ENCODE data around the gene BICRA.

DNA sequence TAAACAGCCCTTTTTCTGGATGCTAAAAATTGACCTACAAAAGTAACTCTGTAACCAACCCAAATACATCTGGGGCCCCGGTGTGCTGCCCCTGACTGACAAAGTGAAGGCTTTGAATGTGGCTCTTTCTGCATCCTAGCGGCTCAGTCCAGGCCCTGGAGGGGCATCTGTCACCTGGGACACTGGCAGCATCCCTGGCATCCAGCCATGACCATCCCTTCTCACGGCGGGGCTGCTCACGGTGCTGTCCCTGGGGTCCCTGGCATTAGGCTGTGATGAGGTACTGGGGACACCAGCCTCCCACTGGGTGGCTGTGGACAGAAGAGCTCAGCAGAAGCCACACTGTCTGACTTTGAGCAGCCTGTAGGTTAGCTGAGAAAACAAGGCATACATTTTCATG lies 34.3 kb downstream of the BICRA start:
- TF ChIP-seq, protein P1, sequence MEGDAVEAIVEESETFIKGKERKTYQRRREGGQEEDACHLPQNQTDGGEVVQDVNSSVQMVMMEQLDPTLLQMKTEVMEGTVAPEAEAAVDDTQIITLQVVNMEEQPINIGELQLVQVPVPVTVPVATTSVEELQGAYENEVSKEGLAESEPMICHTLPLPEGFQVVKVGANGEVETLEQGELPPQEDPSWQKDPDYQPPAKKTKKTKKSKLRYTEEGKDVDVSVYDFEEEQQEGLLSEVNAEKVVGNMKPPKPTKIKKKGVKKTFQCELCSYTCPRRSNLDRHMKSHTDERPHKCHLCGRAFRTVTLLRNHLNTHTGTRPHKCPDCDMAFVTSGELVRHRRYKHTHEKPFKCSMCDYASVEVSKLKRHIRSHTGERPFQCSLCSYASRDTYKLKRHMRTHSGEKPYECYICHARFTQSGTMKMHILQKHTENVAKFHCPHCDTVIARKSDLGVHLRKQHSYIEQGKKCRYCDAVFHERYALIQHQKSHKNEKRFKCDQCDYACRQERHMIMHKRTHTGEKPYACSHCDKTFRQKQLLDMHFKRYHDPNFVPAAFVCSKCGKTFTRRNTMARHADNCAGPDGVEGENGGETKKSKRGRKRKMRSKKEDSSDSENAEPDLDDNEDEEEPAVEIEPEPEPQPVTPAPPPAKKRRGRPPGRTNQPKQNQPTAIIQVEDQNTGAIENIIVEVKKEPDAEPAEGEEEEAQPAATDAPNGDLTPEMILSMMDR (IDR thresholded peaks at IDR 0.05; ENCODE audit: insufficient read depth, low read length, poor library complexity, severe bottlenecking) = no peak
- no peak for TF ChIP-seq EZH2phosphoT487 (conservative IDR thresholded peaks at IDR 0.05; ENCODE audit: low read length)
